Activated T-helper 2 cell treated with anti-CD3 and anti-CD28 coated beads, Interferon-gamma antibody, Interleukin-2, Interleukin-4, amounts not matched to agents 10 μg/mL and 5 μg/mL and 100 μg/mL, durations not matched to agents 14 hours and 24 hours and 36 hours (primary cell): ENCODE measurements around the gene C3orf20. TPM values are rescaled to one million over a fixed set of nuclear protein-coding genes. Genes with fewer than 3 reads are reported as not detected.
"Not testable (repeated sequence)": the region's sequence is repeated elsewhere in the genome, so short reads cannot be mapped to it uniquely, and the experiment has no call there.

Experiments
- DNase-seq: peaks from one replicate; pipeline ENCODE4 v3.0.0; 2021; ENCODE audit warnings: low spot score
- H3K27ac Mint-ChIP-seq: one replicate; pipeline ENCODE4 v1.8.0; 2021; ENCODE audit warnings: mixed read lengths
- H3K27me3 Mint-ChIP-seq: one replicate; pipeline ENCODE4 v1.8.0; 2021; ENCODE audit warnings: low read depth, mixed read lengths
- H3K36me3 Mint-ChIP-seq: one replicate; pipeline ENCODE4 v1.8.0; 2021; ENCODE audit warnings: low read depth, mixed read lengths
- H3K4me1 Mint-ChIP-seq: one replicate; pipeline ENCODE4 v1.8.0; 2021; ENCODE audit warnings: low read depth, mixed read lengths
- H3K4me3 Mint-ChIP-seq: one replicate; pipeline ENCODE4 v1.8.0; 2021; ENCODE audit warnings: low read depth, mild to moderate bottlenecking, moderate library complexity, mixed read lengths
- H3K9me3 Mint-ChIP-seq: one replicate; pipeline ENCODE4 v1.8.0; 2021; ENCODE audit warnings: mixed read lengths
- intact Hi-C: fragments of 100-400 bp; cut with micrococcal nuclease; formaldehyde crosslinking; loops from one replicate; pipeline ENCODE4 v1.15.1; 2023
- total RNA-seq: library from RNA; stranded (reverse); gene quantifications from 2 replicates; pipeline ENCODE4 v1.2.3, GENCODE V29; 2022

C3orf20 gene
- total RNA-seq, 1 donor from 2014 or later, result 0.07 TPM

- H3K36me3 Mint-ChIP-seq, result no peaks in the 10 kb centered on the region
- peaks cover 33% of the 10 kb centered on the region for H3K27me3 Mint-ChIP-seq
- H3K4me3 Mint-ChIP-seq, result no peak overlapping the region
- H3K9me3 Mint-ChIP-seq, result no peaks in the 10 kb centered on the region
- DNase-seq, result no peak
- intact Hi-C loops, result no loop called here
- no peaks in the 10 kb centered on the region for H3K4me1 Mint-ChIP-seq
- H3K27ac Mint-ChIP-seq, result no peak overlapping the region
Observed at GRCh38 chr3:14640157-14640562, 34.8 kb upstream of the C3orf20 start.

- no peaks in the 10 kb centered on the region for H3K36me3 Mint-ChIP-seq
- intact Hi-C loops, result no loop called here
- H3K27me3 Mint-ChIP-seq, result peaks cover 30% of the 10 kb centered on the region
- no peaks in the 10 kb centered on the region for H3K4me1 Mint-ChIP-seq
- no peaks in the 10 kb centered on the region for H3K9me3 Mint-ChIP-seq
- H3K4me3 Mint-ChIP-seq, result no peak overlapping the region
- DNase-seq, result no peak
- no peak overlapping the region for H3K27ac Mint-ChIP-seq
Observed at GRCh38 chr3:14640734-14641133, 34.2 kb upstream of the C3orf20 start.

GRCh38 chr3:14641346-14641745, 33.6 kb upstream of the C3orf20 start:
- H3K4me3 Mint-ChIP-seq, result no peak overlapping the region
- H3K9me3 Mint-ChIP-seq, result no peaks in the 10 kb centered on the region
- peaks cover 30% of the 10 kb centered on the region for H3K27me3 Mint-ChIP-seq
- no peak overlapping the region for H3K27ac Mint-ChIP-seq
- H3K36me3 Mint-ChIP-seq, result no peaks in the 10 kb centered on the region
- no peaks in the 10 kb centered on the region for H3K4me1 Mint-ChIP-seq
- DNase-seq, result no peak
- intact Hi-C loops, result no loop called here

GRCh38 chr3:14645453-14645852, 29.5 kb upstream of the C3orf20 start:
- no peak overlapping the region for H3K4me3 Mint-ChIP-seq
- no peaks in the 10 kb centered on the region for H3K36me3 Mint-ChIP-seq
- intact Hi-C loops, result no loop called here
- no peak for DNase-seq
- H3K9me3 Mint-ChIP-seq, result no peaks in the 10 kb centered on the region
- no peak overlapping the region for H3K27ac Mint-ChIP-seq
- H3K27me3 Mint-ChIP-seq, result peaks cover 13% of the 10 kb centered on the region
- peaks cover 8% of the 10 kb centered on the region for H3K4me1 Mint-ChIP-seq

GRCh38 chr3:14646131-14646573, 28.8 kb upstream of the C3orf20 start:
- no peak overlapping the region for H3K4me3 Mint-ChIP-seq
- intact Hi-C loops, result no loop called here
- no peaks in the 10 kb centered on the region for H3K9me3 Mint-ChIP-seq
- DNase-seq, result no peak
- H3K27ac Mint-ChIP-seq, result no peak overlapping the region
- H3K36me3 Mint-ChIP-seq, result no peaks in the 10 kb centered on the region
- peaks cover 10% of the 10 kb centered on the region for H3K4me1 Mint-ChIP-seq
- peaks cover 11% of the 10 kb centered on the region for H3K27me3 Mint-ChIP-seq

GRCh38 chr3:14646589-14647413, 28.1 kb upstream of the C3orf20 start:
- no peak for DNase-seq
- Mint-ChIP-seq H3K27me3 (peaks cover 11% of the 10 kb centered on the region), H3K27ac (no peak overlapping the region), H3K9me3 (no peaks in the 10 kb centered on the region), H3K4me1 (peaks cover 14% of the 10 kb centered on the region), H3K4me3 (no peak overlapping the region), H3K36me3 (no peaks in the 10 kb centered on the region)
- intact Hi-C loops, result no loop called here

- peaks cover 6% of the 10 kb centered on the region for H3K27me3 Mint-ChIP-seq
- no peak overlapping the region for H3K27ac Mint-ChIP-seq
- H3K36me3 Mint-ChIP-seq, result no peaks in the 10 kb centered on the region
- no peak for DNase-seq
- no peaks in the 10 kb centered on the region for H3K9me3 Mint-ChIP-seq
- no peak overlapping the region for H3K4me3 Mint-ChIP-seq
- peaks cover 22% of the 10 kb centered on the region for H3K4me1 Mint-ChIP-seq
- intact Hi-C loops, result no loop called here
Observed at GRCh38 chr3:14647976-14648955, 26.7 kb upstream of the C3orf20 start.

- Mint-ChIP-seq H3K36me3 (no peaks in the 10 kb centered on the region), H3K4me3 (no peak overlapping the region), H3K9me3 (no peaks in the 10 kb centered on the region), H3K27ac (no peak overlapping the region), H3K27me3 (peaks cover 2% of the 10 kb centered on the region), H3K4me1 (peaks cover 30% of the 10 kb centered on the region)
- no peak for DNase-seq
- intact Hi-C loops, result no loop called here
Observed at GRCh38 chr3:14649466-14649865, 25.5 kb upstream of the C3orf20 start.

- intact Hi-C loops, result loop anchor here (2.0 to 5.0 kb wide), 3 partner anchors 217 to 557 kb away; partner anchors contain the start of genes CAPN7 and SLC6A6
- Mint-ChIP-seq H3K36me3 (peaks cover 6% of the 10 kb centered on the region), H3K27me3 (no peaks in the 10 kb centered on the region), H3K27ac (peak overlapping the region; percentile 73), H3K4me3 (peak overlapping the region; percentile 92), H3K4me1 (peaks cover 30% of the 10 kb centered on the region), H3K9me3 (no peaks in the 10 kb centered on the region)
- DNase-seq, result no peak
Observed at GRCh38 chr3:14650193-14650592, 24.7 kb upstream of the C3orf20 start.

- no peaks in the 10 kb centered on the region for H3K27me3 Mint-ChIP-seq
- peaks cover 30% of the 10 kb centered on the region for H3K4me1 Mint-ChIP-seq
- intact Hi-C loops, result loop anchor here (1.0 to 5.0 kb wide), 8 partner anchors 219 to 756 kb away; partner anchors contain the start of genes CAPN7, CHCHD4, LSM3 and NR2C2
- peak within 1 kb of the TSS; percentile 92 for H3K4me3 Mint-ChIP-seq
- H3K36me3 Mint-ChIP-seq, result peaks cover 18% of the 10 kb centered on the region
- peak; percentile 94 for DNase-seq
- H3K27ac Mint-ChIP-seq, result peak within 1 kb of the TSS; percentile 95
- H3K9me3 Mint-ChIP-seq, result no peaks in the 10 kb centered on the region
Observed at GRCh38 chr3:14651440-14652251, 23.3 kb upstream of the C3orf20 start, which contains the start of gene CCDC174. Gene CCDC174 (plus strand): TSS chr3:14651762. CDS start chr3:14651837, 75 bp downstream.

- peaks cover 33% of the 10 kb centered on the region for H3K4me1 Mint-ChIP-seq
- DNase-seq, H3K9me3 Mint-ChIP-seq, H3K27me3 Mint-ChIP-seq: not testable (repeated sequence)
- peaks cover 26% of the 10 kb centered on the region for H3K36me3 Mint-ChIP-seq
- intact Hi-C loops, result loop anchor here (5.0 kb wide), 1 partner anchor 555 kb away; the partner anchor contains the start of gene CAPN7
- H3K27ac Mint-ChIP-seq, result peak overlapping the region; percentile 95
- peak overlapping the region; percentile 92 for H3K4me3 Mint-ChIP-seq
Observed at GRCh38 chr3:14652360-14652907, 22.5 kb upstream of the C3orf20 start.

GRCh38 chr3:14657579-14657978, 17.4 kb upstream of the C3orf20 start:
- Mint-ChIP-seq H3K27me3 (no peaks in the 10 kb centered on the region), H3K27ac (no peak overlapping the region), H3K36me3 (peaks cover 72% of the 10 kb centered on the region), H3K4me3 (no peak overlapping the region), H3K9me3 (no peaks in the 10 kb centered on the region), H3K4me1 (peaks cover 18% of the 10 kb centered on the region)
- intact Hi-C loops, result no loop called here
- DNase-seq, result no peak
